Measurements from ENCODE around the gene RBCK1.
"Not testable (repeated sequence)": the region's sequence is repeated elsewhere in the genome, so short reads cannot be mapped to it uniquely, and the experiment has no call there.

RBCK1 gene

GRCh38 chr20:370977-371754, 36.9 kb upstream of the RBCK1 start:
- H3K27ac Mint-ChIP-seq, result no peak overlapping the region
- no peaks in the 10 kb centered on the region for H3K27me3 Mint-ChIP-seq (ENCODE audit: low read depth)
- H3K4me3 Mint-ChIP-seq, result no peak overlapping the region
- peaks cover 37% of the 10 kb centered on the region for H3K4me1 Mint-ChIP-seq (ENCODE audit: low read depth)
- no peaks in the 10 kb centered on the region for H3K9me3 Mint-ChIP-seq
- no peaks in the 10 kb centered on the region for H3K36me3 Mint-ChIP-seq (ENCODE audit: low read depth)
- DNase-seq (ENCODE audit: low spot score), result no peak

- H3K4me3 Mint-ChIP-seq, result peak overlapping the region; percentile 12
- DNase-seq (ENCODE audit: low spot score), result no peak
- H3K4me1 Mint-ChIP-seq (ENCODE audit: low read depth), result peaks cover 33% of the 10 kb centered on the region
- H3K27me3 Mint-ChIP-seq (ENCODE audit: low read depth), result no peaks in the 10 kb centered on the region
- no peaks in the 10 kb centered on the region for H3K9me3 Mint-ChIP-seq
- peak overlapping the region; percentile 49 for H3K27ac Mint-ChIP-seq
- no peaks in the 10 kb centered on the region for H3K36me3 Mint-ChIP-seq (ENCODE audit: low read depth)
Observed at GRCh38 chr20:371755-372542, 36.1 kb upstream of the RBCK1 start.

GRCh38 chr20:372543-373082, 35.5 kb upstream of the RBCK1 start:
- DNase-seq (ENCODE audit: low spot score), result peak; percentile 26
- H3K4me3 Mint-ChIP-seq; H3K9me3 Mint-ChIP-seq; H3K36me3 Mint-ChIP-seq (ENCODE audit: low read depth); H3K27ac Mint-ChIP-seq; H3K27me3 Mint-ChIP-seq (ENCODE audit: low read depth): not testable (repeated sequence)
- peaks cover 28% of the 10 kb centered on the region for H3K4me1 Mint-ChIP-seq (ENCODE audit: low read depth)

- no peak for DNase-seq (ENCODE audit: low spot score)
- Mint-ChIP-seq H3K4me3 (no peak overlapping the region), H3K4me1 (ENCODE audit: low read depth) (peaks cover 28% of the 10 kb centered on the region), H3K27ac (no peak overlapping the region), H3K36me3 (ENCODE audit: low read depth) (no peaks in the 10 kb centered on the region), H3K9me3 (no peaks in the 10 kb centered on the region), H3K27me3 (ENCODE audit: low read depth) (no peaks in the 10 kb centered on the region)
Observed at GRCh38 chr20:373171-373890, 34.8 kb upstream of the RBCK1 start.

GRCh38 chr20:375265-375889, 32.7 kb upstream of the RBCK1 start:
- Mint-ChIP-seq H3K4me1 (ENCODE audit: low read depth) (peaks cover 29% of the 10 kb centered on the region), H3K27me3 (ENCODE audit: low read depth) (no peaks in the 10 kb centered on the region), H3K4me3 (no peak overlapping the region), H3K36me3 (ENCODE audit: low read depth) (no peaks in the 10 kb centered on the region), H3K27ac (no peak overlapping the region), H3K9me3 (no peaks in the 10 kb centered on the region)
- DNase-seq (ENCODE audit: low spot score), result no peak

DNA sequence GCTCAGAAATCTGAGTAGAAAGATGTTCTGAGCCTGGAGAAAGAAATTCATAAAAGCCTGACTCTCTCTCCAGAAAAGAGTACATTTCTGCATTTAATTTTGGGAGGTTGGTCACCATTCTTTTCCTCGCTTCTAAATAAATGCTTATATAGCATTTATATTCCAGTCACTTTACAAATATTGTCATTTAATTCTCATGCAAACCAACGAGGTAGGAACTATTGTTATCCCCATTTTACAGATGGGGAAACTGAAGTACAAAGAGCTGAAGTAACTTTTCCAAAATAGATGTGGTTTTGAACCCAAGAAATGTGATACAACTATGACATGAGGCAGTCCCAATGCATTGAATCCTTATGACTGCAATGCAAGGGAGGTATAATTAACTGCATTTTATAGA, 32.0 kb upstream of the RBCK1 start:
- Mint-ChIP-seq H3K36me3 (ENCODE audit: low read depth) (no peaks in the 10 kb centered on the region), H3K27ac (no peak overlapping the region), H3K9me3 (no peaks in the 10 kb centered on the region), H3K27me3 (ENCODE audit: low read depth) (no peaks in the 10 kb centered on the region), H3K4me3 (no peak overlapping the region), H3K4me1 (ENCODE audit: low read depth) (peaks cover 29% of the 10 kb centered on the region)
- no peak for DNase-seq (ENCODE audit: low spot score)

DNA sequence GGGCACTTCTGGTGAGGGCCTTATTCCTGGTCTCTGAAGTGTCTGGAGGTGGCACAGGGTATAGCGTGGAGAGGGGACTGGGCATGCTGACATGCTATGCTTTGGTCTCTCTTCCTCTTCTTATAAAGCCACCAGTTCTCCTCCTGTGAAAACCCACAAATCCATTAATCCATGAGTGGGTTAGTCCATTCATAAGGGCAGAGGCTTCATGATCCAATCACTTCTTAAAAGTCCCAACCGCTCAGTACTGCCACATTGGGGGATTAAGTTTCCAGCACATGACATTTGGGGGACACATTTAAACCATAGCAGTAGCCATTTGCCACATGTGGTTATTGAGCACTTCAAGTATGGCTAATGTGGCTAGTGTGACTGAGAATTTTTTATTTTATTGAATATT, 31.3 kb upstream of the RBCK1 start:
- DNase-seq (ENCODE audit: low spot score), result no peak
- no peak overlapping the region for H3K4me3 Mint-ChIP-seq
- H3K27ac Mint-ChIP-seq, result no peak overlapping the region
- no peaks in the 10 kb centered on the region for H3K36me3 Mint-ChIP-seq (ENCODE audit: low read depth)
- no peaks in the 10 kb centered on the region for H3K27me3 Mint-ChIP-seq (ENCODE audit: low read depth)
- peaks cover 26% of the 10 kb centered on the region for H3K4me1 Mint-ChIP-seq (ENCODE audit: low read depth)
- H3K9me3 Mint-ChIP-seq, result no peaks in the 10 kb centered on the region

DNA sequence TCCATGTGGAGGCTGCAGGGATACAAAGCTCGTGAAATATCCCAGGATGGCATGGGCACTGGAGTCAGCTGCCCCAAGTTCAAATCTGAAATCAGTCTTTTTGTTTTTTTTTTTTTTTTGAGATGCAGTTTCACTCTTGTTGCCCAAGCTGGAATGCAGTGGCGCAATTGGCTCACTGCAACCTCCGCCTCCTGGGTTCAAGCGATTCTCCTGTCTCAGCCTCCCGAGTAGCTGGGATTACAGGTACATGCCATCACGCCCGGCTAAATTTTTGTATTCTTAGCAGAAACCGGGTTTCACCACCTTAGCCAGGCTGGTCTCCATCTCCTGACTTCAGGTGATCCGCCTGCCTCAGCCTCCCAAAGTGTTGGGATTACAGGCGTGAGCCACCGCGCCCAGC, 30.5 kb upstream of the RBCK1 start:
- H3K4me3 Mint-ChIP-seq; H3K36me3 Mint-ChIP-seq (ENCODE audit: low read depth); H3K27ac Mint-ChIP-seq; H3K9me3 Mint-ChIP-seq; DNase-seq (ENCODE audit: low spot score); H3K27me3 Mint-ChIP-seq (ENCODE audit: low read depth): not testable (repeated sequence)
- H3K4me1 Mint-ChIP-seq (ENCODE audit: low read depth), result peaks cover 21% of the 10 kb centered on the region

- DNase-seq (ENCODE audit: low spot score), result no peak
- Mint-ChIP-seq H3K9me3 (no peaks in the 10 kb centered on the region), H3K27me3 (ENCODE audit: low read depth) (no peaks in the 10 kb centered on the region), H3K27ac (no peak overlapping the region), H3K4me1 (ENCODE audit: low read depth) (peaks cover 21% of the 10 kb centered on the region), H3K36me3 (ENCODE audit: low read depth) (peaks cover 3% of the 10 kb centered on the region), H3K4me3 (peak overlapping the region; percentile 12)
Observed at GRCh38 chr20:378961-379336, 29.1 kb upstream of the RBCK1 start.

DNA sequence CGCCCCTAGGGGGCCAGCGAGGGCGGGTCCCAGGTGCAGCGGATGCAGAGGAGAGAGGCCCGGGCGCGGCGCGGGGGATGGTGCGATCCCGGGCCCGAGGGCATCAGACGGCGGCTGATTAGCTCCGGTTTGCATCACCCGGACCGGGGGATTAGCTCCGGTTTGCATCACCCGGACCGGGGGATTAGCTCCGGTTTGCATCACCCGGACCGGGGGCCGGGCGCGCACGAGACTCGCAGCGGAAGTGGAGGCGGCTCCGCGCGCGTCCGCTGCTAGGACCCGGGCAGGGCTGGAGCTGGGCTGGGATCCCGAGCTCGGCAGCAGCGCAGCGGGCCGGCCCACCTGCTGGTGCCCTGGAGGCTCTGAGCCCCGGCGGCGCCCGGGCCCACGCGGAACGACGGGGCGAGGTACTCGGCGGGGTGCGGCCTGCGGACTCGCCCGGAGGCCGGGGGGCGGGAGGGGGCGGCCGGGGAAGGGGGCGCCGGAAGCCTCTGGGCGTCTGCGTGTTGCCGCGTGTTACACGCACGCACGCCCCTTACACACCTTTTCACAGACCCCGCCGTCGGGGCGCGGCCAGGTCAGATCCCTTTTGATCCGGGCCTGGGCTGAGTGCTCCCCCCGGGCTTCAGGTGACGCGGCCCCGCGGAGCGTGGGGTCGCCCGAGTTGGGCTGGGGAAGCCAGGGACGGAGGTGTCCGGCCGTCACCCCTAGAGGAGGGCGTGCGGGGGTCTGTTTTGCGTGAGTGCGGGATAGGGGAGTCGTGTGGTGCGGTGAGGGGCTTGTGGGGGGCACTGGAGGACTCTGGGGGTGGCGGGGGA, 27.1 kb upstream of the RBCK1 start:
- Mint-ChIP-seq H3K27me3 (ENCODE audit: low read depth) (no peaks in the 10 kb centered on the region), H3K9me3 (no peaks in the 10 kb centered on the region), H3K4me1 (ENCODE audit: low read depth) (peaks cover 27% of the 10 kb centered on the region), H3K36me3 (ENCODE audit: low read depth) (peaks cover 12% of the 10 kb centered on the region), H3K4me3 (peak overlapping the region; percentile 90), H3K27ac (peak overlapping the region; percentile 95)
- DNase-seq (ENCODE audit: low spot score), result peak; percentile 73

GRCh38 chr20:381581-382290, 26.4 kb upstream of the RBCK1 start:
- Mint-ChIP-seq H3K9me3 (no peaks in the 10 kb centered on the region), H3K27me3 (ENCODE audit: low read depth) (no peaks in the 10 kb centered on the region), H3K27ac (peak overlapping the region; percentile 82), H3K36me3 (ENCODE audit: low read depth) (peaks cover 14% of the 10 kb centered on the region), H3K4me3 (peak overlapping the region; percentile 83), H3K4me1 (ENCODE audit: low read depth) (peaks cover 29% of the 10 kb centered on the region)
- peak; percentile 80 for DNase-seq (ENCODE audit: low spot score)

DNA sequence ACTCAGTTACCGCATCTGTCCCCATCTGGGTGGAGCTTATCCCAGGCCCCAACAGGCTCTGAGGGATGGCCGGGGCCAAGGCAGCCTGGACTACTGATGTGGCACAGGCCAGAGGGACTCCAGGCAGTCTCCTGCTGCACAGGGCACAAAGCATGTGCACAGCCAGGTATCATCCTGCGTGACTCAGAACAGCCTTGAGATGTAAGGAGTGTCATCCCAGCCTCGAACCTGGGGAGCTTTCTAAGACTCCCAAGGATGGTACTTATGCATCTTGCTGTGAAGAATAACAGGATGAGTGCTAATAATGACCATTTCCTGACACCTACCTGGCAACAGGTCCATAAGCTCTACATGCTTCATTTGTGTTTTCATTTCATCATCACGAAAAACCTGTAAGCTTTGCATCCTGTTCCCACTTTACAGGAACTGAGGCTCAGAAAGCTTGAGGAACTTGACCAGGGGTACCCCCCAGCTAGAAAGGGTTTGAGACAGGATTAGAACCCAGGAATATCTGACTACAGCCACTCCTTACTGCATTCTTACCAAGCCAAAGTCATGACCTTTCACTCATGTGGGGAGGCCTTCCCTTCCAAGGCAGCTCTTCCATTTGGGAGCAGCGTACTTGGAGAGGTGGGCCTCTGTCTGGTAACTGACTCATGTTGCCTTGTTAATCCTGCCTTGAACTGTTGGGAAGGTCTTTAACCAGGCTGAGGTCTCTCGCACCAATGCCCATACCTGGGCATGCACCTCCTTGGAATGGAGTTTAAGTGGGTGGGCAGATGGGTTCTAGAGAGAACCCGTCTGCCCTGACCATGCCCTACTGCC, 25.6 kb upstream of the RBCK1 start:
- H3K9me3 Mint-ChIP-seq, result no peaks in the 10 kb centered on the region
- H3K36me3 Mint-ChIP-seq (ENCODE audit: low read depth), result peaks cover 20% of the 10 kb centered on the region
- H3K27ac Mint-ChIP-seq, result peak overlapping the region; percentile 82
- no peaks in the 10 kb centered on the region for H3K27me3 Mint-ChIP-seq (ENCODE audit: low read depth)
- peak; percentile 13 for DNase-seq (ENCODE audit: low spot score)
- H3K4me1 Mint-ChIP-seq (ENCODE audit: low read depth), result peaks cover 29% of the 10 kb centered on the region
- H3K4me3 Mint-ChIP-seq, result peak overlapping the region; percentile 83

Data from T-helper 2 cell treated with Interferon-gamma antibody and Interleukin-4, amounts not matched to agents 5 μg/mL and 100 μg/mL, for 36 hours (primary cell).